ENCODE data around the gene ZFYVE28.

ZFYVE28 gene

DNA sequence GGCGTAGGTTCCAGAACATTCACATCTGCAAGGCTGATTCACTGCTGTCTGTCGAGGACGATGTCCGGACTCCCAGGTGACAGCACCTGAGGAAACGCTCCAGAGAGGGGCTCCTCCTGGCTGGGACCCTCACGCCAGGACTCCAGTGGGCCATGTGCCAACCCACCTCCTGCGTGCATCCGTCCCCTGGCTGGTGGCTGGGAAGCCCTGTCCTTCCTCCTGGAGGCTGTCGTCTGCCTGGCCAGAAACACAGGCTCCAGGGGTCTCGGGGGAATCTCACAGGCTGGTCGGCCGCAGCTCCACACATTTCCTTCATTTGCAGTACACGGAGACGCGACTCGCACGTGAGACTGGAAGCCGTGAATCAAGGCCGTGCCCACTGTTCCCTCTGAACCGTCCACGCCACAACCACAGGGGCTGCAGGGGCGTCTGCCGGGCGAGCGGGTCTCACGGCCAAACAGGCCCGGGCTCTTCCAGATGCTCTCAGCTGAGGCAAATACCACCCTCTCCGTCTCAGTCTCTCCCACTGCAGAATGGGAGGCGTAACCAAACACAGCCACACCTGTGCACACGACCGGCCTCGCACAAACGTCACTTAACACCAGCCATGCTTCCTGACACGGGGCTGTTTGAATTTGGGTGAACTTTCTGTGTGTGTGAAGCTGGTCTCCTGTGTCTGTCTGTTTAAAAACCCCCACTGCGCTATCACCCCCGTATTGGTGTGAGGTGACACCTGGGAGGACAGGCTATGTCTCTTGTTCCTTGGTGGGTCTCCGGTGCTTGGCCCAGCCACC is 117.8 kb downstream of the ZFYVE28 start:
- Mint-ChIP-seq H3K27me3 (no peaks in the 10 kb centered on the region), H3K4me3 (no peak overlapping the region), H3K36me3 (no peaks in the 10 kb centered on the region), H3K9me3 (no peaks in the 10 kb centered on the region), H3K4me1 (peaks cover 25% of the 10 kb centered on the region), H3K27ac (no peak overlapping the region)

GRCh38 chr4:2299794-2300193 is 118.7 kb downstream of the ZFYVE28 start:
- Mint-ChIP-seq H3K4me3 (no peak overlapping the region), H3K36me3 (peaks cover 2% of the 10 kb centered on the region), H3K27ac (no peak overlapping the region)

DNA sequence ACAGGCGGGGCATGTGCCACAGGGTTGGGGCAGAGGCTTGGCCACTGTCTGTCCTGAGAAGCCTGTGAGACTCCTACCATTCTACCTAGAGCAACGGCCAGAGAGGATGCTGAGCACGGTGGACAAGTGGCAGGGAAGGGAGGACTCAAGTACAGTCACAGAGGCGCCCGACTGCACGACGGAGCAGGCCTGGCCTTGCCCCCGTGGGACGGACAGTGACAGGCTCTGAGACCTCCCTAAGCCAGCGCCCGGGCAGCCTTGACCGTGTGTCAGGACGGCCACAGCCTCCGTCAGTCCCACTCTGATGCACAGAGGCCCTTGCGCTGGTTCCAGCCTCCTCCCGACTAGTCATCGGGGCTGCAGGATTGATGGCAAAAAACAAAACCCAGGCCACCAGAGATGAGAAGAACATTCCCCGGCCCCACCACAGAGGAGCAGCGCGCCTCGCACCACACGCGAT is 119.9 kb downstream of the ZFYVE28 start:
- Mint-ChIP-seq H3K4me3 (no peak overlapping the region), H3K27me3 (no peaks in the 10 kb centered on the region), H3K27ac (peak overlapping the region; percentile 57), H3K36me3 (peaks cover 2% of the 10 kb centered on the region), H3K4me1 (peaks cover 42% of the 10 kb centered on the region), H3K9me3 (no peaks in the 10 kb centered on the region)

More at GRCh38 chr4:2299794-2300193, 118.7 kb downstream of the ZFYVE28 start:
- Mint-ChIP-seq H3K27me3 (no peaks in the 10 kb centered on the region), H3K4me1 (peaks cover 32% of the 10 kb centered on the region), H3K9me3 (no peaks in the 10 kb centered on the region)

GRCh38 chr4:2297606-2298531 is 120.6 kb downstream of the ZFYVE28 start:
- Mint-ChIP-seq H3K27ac (peak overlapping the region; percentile 77), H3K9me3 (no peaks in the 10 kb centered on the region), H3K4me3 (peak overlapping the region; percentile 62), H3K36me3 (peaks cover 2% of the 10 kb centered on the region), H3K4me1 (peaks cover 42% of the 10 kb centered on the region), H3K27me3 (no peaks in the 10 kb centered on the region)

GRCh38 chr4:2296631-2297601 is 121.5 kb downstream of the ZFYVE28 start:
- Mint-ChIP-seq H3K27ac (peak overlapping the region; percentile 59), H3K4me1 (peaks cover 51% of the 10 kb centered on the region), H3K9me3 (no peaks in the 10 kb centered on the region), H3K27me3 (no peaks in the 10 kb centered on the region), H3K36me3 (peaks cover 2% of the 10 kb centered on the region), H3K4me3 (peak overlapping the region; percentile 62)

DNA sequence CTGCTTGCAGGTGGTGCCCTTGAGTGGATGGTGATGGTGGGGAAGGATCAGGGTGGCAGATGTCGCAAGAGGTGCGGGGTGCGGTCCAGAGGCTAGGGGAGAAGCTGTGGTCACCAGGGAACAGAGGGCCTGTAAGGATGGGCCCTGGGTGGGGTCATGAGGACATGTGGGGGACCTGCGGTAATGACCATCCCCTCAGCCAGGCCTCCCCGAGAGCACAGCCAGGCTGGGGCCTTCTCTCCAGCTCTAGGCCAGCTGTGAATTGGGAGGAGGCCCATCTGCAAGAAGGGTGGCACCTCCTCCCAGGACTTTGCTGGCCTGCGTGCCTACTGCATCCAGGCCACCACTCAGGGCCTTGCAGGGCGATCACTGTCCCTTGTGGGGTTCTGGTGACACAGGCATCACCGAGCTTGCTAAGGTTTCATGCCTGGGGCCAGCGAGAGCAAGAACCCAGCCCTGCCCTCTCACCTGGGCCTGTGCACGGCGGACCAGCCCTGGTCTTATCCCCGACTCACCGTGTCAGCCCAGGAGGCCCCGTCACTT is 122.5 kb downstream of the ZFYVE28 start:
- Mint-ChIP-seq H3K27me3 (no peaks in the 10 kb centered on the region), H3K4me1 (peaks cover 58% of the 10 kb centered on the region), H3K9me3 (no peaks in the 10 kb centered on the region), H3K4me3 (peak overlapping the region; percentile 27), H3K36me3 (peaks cover 2% of the 10 kb centered on the region), H3K27ac (peak overlapping the region; percentile 59)

DNA sequence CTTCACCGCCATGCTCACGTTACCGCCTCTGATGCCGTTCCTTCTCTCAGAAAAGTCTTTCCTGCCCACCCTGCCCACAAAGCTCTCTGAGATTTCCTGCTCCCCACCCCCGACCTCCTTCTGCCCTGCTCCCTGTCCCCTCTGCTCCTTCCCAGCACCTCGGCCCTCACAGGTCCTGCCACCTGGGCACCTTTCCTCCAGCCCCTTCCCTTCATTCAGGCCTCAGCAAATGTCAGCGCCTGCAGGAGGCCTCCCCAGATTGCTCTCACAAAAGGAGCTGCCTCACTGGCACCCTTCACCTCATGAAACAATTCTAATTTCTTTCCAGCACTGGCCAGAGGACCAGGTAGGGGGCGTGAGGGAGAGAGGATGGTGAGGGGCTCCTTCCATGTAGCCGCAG is 122.9 kb downstream of the ZFYVE28 start:
- peak overlapping the region; percentile 59 for H3K27ac Mint-ChIP-seq
- H3K27me3 Mint-ChIP-seq = no peaks in the 10 kb centered on the region
- H3K36me3 Mint-ChIP-seq = peaks cover 2% of the 10 kb centered on the region
- H3K4me3 Mint-ChIP-seq = peak overlapping the region; percentile 27
- H3K9me3 Mint-ChIP-seq = no peaks in the 10 kb centered on the region
- peaks cover 62% of the 10 kb centered on the region for H3K4me1 Mint-ChIP-seq

GRCh38 chr4:2292646-2293108 is 125.8 kb downstream of the ZFYVE28 start:
- Mint-ChIP-seq H3K9me3 (no peaks in the 10 kb centered on the region), H3K27ac (no peak overlapping the region), H3K4me3 (no peak overlapping the region), H3K27me3 (no peaks in the 10 kb centered on the region), H3K36me3 (peaks cover 2% of the 10 kb centered on the region), H3K4me1 (peaks cover 61% of the 10 kb centered on the region)

- no peak overlapping the region for H3K27ac Mint-ChIP-seq
- H3K4me1 Mint-ChIP-seq = peaks cover 57% of the 10 kb centered on the region
Measured at GRCh38 chr4:2291705-2292645, 126.5 kb downstream of the ZFYVE28 start.

DNA sequence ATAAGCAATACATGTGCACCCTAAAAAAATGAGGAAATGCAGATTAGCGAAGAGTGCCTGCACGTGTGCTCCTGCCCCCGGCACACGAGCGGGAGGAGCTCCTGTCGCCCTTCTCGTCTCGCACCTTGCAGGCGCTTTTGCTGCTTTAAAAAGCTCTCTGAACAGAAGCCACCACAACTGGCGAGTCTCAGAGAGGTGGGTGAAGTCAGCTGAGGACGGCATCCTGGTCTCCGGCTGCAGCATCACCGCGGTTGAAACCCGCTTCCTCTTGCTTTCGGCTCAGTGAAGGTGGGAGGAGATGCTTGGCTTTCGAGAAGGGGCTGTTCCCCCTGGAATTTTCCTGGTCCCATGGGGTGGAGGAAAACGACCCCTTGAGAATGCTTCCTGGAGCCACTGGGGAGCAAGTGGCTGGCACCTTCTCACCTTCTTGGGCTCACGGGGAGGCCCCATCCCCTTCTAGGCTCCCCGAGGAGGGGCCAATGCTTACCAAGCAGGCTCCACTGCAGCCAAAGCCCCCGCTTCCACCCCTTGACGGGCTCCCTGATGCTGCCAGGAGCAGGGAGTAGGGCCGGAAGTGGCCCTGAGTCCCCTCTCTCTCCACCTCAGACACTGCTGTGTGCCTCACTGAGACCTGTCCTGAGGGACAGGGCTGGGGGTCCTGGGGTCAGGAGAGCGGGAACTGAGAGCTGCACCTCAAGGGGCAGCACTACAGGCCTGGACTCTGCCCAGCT is 127.3 kb downstream of the ZFYVE28 start:
- Mint-ChIP-seq H3K4me1 (peaks cover 53% of the 10 kb centered on the region), H3K27ac (peak overlapping the region; percentile 90), H3K4me3 (peak overlapping the region; percentile 77)

More at GRCh38 chr4:2291705-2292645, 126.5 kb downstream of the ZFYVE28 start:
- Mint-ChIP-seq H3K27me3 (no peaks in the 10 kb centered on the region), H3K9me3 (no peaks in the 10 kb centered on the region), H3K4me3 (no peak overlapping the region), H3K36me3 (peaks cover 2% of the 10 kb centered on the region)

GRCh38 chr4:2290488-2290887 is 128.0 kb downstream of the ZFYVE28 start:
- Mint-ChIP-seq H3K27me3 (no peaks in the 10 kb centered on the region), H3K9me3 (no peaks in the 10 kb centered on the region), H3K27ac (peak overlapping the region; percentile 90), H3K36me3 (peaks cover under 1% of the 10 kb centered on the region), H3K4me3 (no peak overlapping the region), H3K4me1 (peaks cover 47% of the 10 kb centered on the region)

More for the DNA sequence above, 127.3 kb downstream of the ZFYVE28 start:
- H3K27me3 Mint-ChIP-seq = no peaks in the 10 kb centered on the region
- H3K36me3 Mint-ChIP-seq = peaks cover 2% of the 10 kb centered on the region
- no peaks in the 10 kb centered on the region for H3K9me3 Mint-ChIP-seq

DNA sequence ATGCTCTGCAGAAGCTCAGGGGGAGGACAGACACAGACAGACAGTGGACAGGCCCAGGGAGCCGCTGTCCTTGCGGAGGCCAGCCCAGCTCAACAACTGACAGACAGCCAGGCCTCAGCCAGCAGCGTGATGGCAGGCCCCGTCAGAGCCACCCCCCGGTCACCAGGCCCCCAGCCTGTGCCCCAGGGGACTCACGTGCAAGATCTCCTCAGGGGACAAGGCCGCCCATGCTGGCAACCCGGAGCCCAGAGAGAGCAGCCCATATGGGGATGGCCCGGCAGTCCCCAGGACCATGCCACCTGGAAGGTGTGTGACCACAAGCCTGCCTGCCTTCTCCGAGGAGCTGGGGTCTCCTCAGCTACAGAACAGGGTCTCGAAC is 128.5 kb downstream of the ZFYVE28 start:
- Mint-ChIP-seq H3K4me3 (no peak overlapping the region), H3K27me3 (no peaks in the 10 kb centered on the region), H3K36me3 (no peaks in the 10 kb centered on the region), H3K4me1 (peaks cover 47% of the 10 kb centered on the region), H3K27ac (peak overlapping the region; percentile 68), H3K9me3 (no peaks in the 10 kb centered on the region)

GRCh38 chr4:2289311-2289954 is 129.0 kb downstream of the ZFYVE28 start:
- Mint-ChIP-seq H3K27ac (peak overlapping the region; percentile 68), H3K4me3 (no peak overlapping the region), H3K36me3 (no peaks in the 10 kb centered on the region), H3K4me1 (peaks cover 46% of the 10 kb centered on the region), H3K9me3 (no peaks in the 10 kb centered on the region), H3K27me3 (no peaks in the 10 kb centered on the region)

Measured in activated naive CD4-positive, alpha-beta T cell treated with anti-CD3 and anti-CD28 coated beads, Interleukin-2, amount 50 U/mL, for 24 hours (primary cell).